CD4-positive, alpha-beta T cell treated with Interleukin-17A for 1 hour (primary cell): ENCODE results near the gene FADS6.
"Not testable (repeated sequence)": the region's sequence is repeated elsewhere in the genome, so short reads cannot be mapped to it uniquely, and the experiment has no call there.

ENCODE experiments used
- DNase-seq: peaks from one replicate; pipeline ENCODE4 v3.0.0-alpha.2; 2020

Gene FADS6

GRCh38 chr17:74920642-74921025, 27.2 kb upstream of the FADS6 start:
- no peak for DNase-seq

- no peak for DNase-seq
Observed at GRCh38 chr17:74920306-74920620, 26.8 kb upstream of the FADS6 start.

GRCh38 chr17:74919440-74920305, 26.2 kb upstream of the FADS6 start:
- no peak for DNase-seq

DNA sequence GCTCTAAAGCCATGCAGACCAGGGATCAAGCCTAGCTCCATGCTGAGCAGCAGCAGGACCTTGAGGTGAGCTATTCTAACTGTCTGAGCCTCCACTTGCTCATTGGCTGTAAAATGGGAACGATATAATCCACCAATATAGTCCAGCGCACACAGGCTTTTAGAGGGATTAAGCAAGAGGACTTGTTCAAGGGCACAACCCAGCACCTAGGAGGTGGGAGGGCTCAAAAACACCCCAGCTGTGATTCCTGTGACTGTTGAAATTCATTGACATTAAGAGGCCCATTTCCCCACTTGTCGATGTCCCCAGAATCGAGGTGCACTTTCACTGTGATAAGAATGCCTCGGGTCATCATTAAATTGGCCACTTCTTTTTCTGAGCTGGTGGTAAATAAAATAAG, 25.5 kb upstream of the FADS6 start:
- no peak for DNase-seq

GRCh38 chr17:74917430-74917829, 24.0 kb upstream of the FADS6 start:
- DNase-seq = no peak

- no peak for DNase-seq
Observed at GRCh38 chr17:74916851-74917199, 23.4 kb upstream of the FADS6 start.

- DNase-seq = no peak
Observed at GRCh38 chr17:74916136-74916850, 22.9 kb upstream of the FADS6 start.

DNA sequence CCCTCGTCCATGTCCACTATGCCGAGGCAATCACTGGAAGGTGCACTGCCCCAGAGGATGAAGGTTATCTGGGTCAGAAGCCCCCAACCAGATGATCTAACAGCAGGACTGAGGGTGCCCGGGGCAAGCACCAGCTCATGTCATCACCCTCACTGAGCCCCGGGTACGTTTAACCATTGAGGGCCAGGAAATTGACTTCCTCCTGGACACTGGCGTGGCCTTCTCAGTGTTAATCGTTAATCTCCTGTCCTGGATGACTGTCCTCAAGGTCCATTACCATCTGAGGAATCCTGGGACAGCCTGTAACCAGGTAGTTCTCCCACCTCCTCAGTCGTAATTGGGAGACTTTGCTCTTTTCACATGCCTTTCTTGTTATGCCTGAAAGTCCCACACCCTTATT, 18.0 kb upstream of the FADS6 start:
- DNase-seq = not testable (repeated sequence)

GRCh38 chr17:74909097-74909496, 15.7 kb upstream of the FADS6 start:
- not testable (repeated sequence) for DNase-seq

- DNase-seq = no peak
Observed at GRCh38 chr17:74907012-74907411, 13.6 kb upstream of the FADS6 start.

DNA sequence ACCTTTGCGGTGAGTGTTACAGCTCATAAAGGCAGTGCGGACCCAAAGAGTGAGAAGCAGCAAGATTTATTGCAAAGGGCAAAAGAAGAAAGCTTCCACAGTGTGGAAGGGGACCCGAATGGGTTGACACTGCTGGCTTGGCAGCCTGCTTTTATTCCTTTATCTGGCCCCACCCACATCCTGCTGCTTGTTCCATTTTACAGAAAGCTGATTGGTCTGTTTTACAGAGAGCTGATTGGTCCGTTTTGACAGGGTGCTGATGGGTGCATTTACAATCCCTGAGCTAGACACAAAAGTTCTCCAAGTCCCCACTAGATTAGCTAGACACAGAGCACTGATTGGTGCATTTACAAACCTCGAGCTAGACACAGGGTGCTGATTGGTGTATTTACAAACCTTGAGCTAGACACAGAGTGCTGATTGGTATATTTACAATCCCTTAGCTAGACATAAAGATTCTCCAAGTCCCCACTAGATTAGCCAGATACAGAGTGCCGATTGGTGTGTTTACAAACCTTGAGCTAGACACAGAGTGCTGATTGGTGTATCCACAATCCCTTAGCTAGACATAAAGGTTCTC, 12.9 kb upstream of the FADS6 start:
- DNase-seq = peak; percentile 8

- DNase-seq = no peak
Observed at GRCh38 chr17:74904687-74905409, 11.4 kb upstream of the FADS6 start.

DNA sequence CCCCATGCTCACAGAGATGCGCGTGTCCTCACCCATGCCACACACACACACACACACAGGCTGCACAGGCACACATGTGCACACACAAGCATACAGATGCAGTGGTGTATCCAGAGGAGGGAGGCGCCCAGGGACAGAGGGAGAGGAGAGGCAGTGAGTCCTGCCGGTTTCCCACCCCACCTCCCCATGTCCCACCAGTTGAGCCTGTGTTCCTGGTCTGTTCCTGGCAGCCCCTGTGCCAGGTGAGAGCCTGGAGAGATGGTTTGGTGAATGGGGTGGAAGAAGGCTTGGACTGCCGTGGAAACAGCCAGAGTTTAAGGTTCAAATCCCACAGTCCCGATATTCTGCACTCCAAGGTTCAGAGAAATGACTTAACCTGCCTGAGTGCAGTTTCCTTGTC, 10.2 kb upstream of the FADS6 start:
- no peak for DNase-seq

DNA sequence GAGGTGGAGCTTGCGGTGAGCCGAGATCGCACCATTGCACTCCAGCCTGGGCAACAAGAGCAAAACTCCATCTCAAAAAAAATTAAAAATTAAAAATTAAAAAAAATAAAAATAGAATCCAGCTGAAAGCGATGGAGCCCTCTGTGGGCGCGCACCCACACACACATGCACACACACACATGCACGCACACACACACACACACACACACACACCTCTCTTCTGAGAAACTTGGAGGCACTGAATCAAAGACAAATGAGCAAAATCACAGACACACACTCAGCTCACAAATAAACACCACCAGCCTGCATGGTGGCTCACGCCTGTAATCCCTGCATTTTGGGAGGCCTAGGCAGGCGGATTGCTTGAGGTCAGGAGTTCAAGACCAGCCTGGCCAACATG, 9.6 kb upstream of the FADS6 start:
- no peak for DNase-seq

GRCh38 chr17:74901353-74902135, 8.1 kb upstream of the FADS6 start:
- DNase-seq = no peak

DNA sequence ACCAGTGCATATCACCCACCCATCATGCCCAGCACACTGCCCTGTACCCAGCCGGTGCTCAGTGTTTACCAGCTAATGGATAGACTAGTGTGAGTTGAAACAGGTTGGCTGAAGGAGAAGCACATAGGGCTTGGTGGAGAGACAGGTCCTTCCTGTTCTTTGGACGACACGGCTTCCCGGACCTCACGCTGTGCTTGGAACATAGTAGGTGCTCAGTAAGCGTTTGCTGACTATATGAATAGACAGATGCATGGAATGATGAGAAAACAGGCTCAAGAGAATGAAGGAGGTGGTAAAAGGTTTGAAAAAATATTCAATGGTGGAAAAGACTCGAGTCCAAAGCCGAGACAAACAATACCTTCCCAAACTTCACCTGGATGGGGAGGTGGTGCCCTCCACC, 6.8 kb upstream of the FADS6 start:
- DNase-seq = no peak

GRCh38 chr17:74898376-74898946, 5.0 kb upstream of the FADS6 start:
- DNase-seq = no peak

GRCh38 chr17:74893936-74894671, 671 bp upstream of the FADS6 start:
- no peak for DNase-seq

DNA sequence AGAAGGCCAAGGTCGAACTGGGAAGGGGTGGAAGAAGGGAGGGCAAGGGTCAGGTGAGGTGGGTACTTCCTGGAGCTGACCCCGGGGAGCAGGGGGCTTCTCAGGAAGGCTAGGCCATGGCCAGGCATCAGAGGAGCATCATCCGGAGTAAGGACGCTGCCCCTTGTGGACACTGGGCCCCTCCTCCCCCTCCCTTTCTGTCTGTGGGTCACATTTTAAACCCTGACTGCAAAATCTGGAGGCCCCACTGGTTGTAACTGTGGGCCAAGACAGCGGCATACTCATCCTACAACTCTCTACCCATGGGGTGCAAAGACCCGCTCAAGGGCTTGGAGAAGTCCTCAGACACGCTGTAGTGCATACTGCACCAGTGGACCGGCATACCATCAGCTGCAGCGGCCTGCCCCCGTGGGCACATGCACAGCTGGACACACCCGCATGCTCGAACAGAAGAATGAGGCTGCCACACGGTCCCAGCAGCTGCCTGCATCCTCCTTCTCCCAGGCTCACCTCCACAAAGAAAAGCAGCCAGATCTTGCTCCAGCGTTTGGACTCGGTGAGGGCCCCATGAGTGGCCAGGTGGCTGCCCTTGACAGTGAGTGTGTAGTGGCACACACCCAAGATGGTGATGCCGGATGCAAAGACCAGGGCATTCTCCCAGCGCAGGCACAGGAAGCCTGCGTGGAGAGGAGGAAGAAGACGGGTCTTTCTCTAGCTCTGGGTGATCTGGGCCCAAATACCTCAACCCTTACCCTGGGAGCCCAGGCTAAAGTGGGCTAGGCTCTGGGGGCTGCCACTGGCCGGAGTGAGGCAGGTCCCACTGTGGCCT, 1.2 kb downstream of the FADS6 start:
- no peak for DNase-seq

DNA sequence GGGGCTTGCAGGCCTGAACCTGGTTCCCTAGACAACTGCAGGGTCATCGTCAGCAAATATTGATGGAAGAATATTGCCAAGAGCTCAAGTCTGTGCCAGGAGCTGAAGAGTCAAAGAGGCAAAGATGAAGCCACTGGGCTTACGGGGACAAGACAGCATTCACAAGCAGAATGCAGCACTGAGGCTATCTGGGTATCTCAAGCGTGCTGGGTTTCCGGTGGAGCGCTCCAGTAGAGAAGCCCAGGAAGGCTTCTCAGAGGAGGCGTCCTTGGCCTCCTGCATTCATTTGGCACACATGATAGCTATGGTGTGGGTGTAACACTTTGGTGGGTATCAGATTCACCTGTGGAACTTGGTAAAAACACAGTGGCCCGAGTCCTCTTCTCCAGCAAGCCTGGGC, 2.9 kb downstream of the FADS6 start:
- DNase-seq = no peak

GRCh38 chr17:74888469-74888868, 5.0 kb downstream of the FADS6 start:
- DNase-seq = no peak
